Nephron (organoid): ENCODE data around the gene RNASE8.

ENCODE experiments used
- H3K27ac Mint-ChIP-seq, 3 experiments: 2 replicates each; pipeline ENCODE4 v1.8.0; 2020; ENCODE audit warnings: mixed read lengths in 3 of 3, mild to moderate bottlenecking in 2 of 3, moderate library complexity in 1 of 3
- H3K27me3 Mint-ChIP-seq: 2 replicates; pipeline ENCODE4 v1.8.0; 2021; ENCODE audit warnings: low read depth, mild to moderate bottlenecking, moderate library complexity, mixed read lengths
- H3K36me3 Mint-ChIP-seq: 2 replicates; pipeline ENCODE4 v1.8.0; 2020; ENCODE audit warnings: low read depth, mixed read lengths
- H3K4me1 Mint-ChIP-seq: 2 replicates; pipeline ENCODE4 v1.8.0; 2020; ENCODE audit warnings: mixed read lengths
- H3K4me3 Mint-ChIP-seq, 3 experiments: 2 replicates each; pipeline ENCODE4 v1.8.0; 2020; ENCODE audit warnings: mild to moderate bottlenecking in 3 of 3, mixed read lengths in 3 of 3, moderate library complexity in 2 of 3
- H3K9me3 Mint-ChIP-seq: 2 replicates; pipeline ENCODE4 v1.8.0; 2020; ENCODE audit warnings: mixed read lengths
- CTCF ChIP-seq, 3 experiments: fragments of 200-600 bp; sonication (generic); IDR thresholded peaks; one replicate each; pipeline ENCODE4 v1.5.0; 2021; ENCODE audit warnings: antibody characterized with exemption in 3 of 3; ENCODE audit not compliant: unreplicated experiment in 3 of 3

Gene RNASE8

DNA sequence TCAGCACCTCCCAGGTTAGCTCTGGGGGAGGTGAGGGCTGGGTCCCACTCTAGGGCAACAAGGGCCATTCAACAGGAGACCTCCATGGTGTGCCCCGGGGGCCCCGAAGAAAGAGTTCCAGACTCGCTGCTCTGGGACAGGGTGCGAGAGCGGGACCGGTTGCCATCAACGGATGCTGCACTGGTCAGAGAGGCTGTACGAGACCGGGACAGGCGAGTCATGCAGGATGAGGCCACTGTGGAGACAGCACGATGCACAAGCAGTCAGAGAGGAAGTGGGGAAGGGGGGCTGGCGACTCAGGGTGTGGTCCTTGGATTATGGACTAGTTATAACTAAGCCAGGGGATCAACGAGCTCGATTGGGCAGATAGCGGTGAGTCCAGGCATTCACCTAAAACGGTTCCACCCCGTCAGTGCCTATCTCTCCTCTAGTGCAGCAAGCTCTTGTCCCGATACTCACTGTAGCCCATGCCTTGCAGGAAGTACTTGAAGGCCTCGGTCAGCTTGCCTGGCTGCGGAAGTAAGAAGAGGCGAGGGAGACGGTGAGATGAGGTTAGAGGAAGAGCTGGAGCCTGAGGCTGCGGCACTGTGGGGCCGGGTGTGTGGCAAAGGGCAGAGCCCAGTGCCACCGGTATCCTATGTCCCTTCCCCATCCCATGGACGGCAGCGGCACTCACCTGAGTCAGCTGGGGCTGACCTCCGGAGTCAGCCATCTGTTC, 39.9 kb upstream of the RNASE8 start:
- peaks cover 45% of the 10 kb centered on the region for H3K36me3 Mint-ChIP-seq
- peaks cover 3% of the 10 kb centered on the region for H3K27me3 Mint-ChIP-seq

DNA sequence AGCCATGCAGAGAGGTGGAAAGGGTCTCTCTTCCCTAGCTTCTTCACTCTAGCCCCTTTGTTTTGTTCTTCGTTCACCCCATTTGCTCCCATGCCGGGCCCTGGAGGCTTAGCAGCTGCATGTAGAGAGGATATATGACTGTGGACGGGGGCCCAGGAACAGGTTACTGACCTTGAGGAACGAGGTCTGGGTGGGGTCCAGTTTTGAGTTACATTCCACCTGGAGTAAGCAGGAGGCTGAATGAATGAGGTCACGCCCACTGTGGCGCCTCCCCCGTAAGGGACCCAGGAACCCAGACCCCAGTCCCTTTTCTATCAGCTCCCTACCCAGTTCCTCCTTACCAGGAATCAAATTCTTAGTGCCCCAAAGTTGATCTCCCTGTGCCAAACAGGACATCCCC, 39.3 kb upstream of the RNASE8 start:
- Mint-ChIP-seq H3K27ac (no peak overlapping the region), H3K4me1 (peaks cover 25% of the 10 kb centered on the region), H3K4me3 (no peak overlapping the region), H3K36me3 (peaks cover 45% of the 10 kb centered on the region), H3K9me3 (no peaks in the 10 kb centered on the region), H3K27me3 (peaks cover 3% of the 10 kb centered on the region)
- TF ChIP-seq CTCF (IDR thresholded peaks at IDR 0.05; ENCODE audit: unreplicated experiment in 3 of 3) = no peak

More for the DNA sequence above, 39.9 kb upstream of the RNASE8 start:
- Mint-ChIP-seq H3K4me3 (no peak overlapping the region), H3K4me1 (peaks cover 21% of the 10 kb centered on the region), H3K9me3 (no peaks in the 10 kb centered on the region), H3K27ac (no peak overlapping the region)
- no peak for TF ChIP-seq CTCF (IDR thresholded peaks at IDR 0.05; ENCODE audit: unreplicated experiment in 3 of 3)

DNA sequence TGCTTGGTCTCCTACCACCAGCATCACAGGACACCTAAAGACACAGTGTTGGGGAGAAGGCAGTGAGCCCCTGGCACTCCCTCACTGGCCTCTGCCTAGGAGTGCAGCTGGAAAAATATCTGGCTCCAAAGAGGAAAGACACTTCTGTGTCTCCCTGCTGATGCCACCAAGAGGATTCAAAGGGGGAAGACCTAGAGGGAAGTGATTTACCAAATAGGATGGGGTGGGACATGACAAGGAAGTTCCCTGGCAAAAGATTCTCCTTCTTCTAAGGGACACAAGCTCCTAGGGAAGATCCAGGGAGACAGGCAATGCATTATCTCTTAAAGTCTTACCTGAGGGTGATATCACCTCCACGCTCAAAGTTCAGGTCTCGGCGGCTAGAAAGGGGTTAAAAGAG, 38.8 kb upstream of the RNASE8 start:
- no peak overlapping the region for H3K27ac Mint-ChIP-seq
- H3K9me3 Mint-ChIP-seq = no peaks in the 10 kb centered on the region
- TF ChIP-seq CTCF (IDR thresholded peaks at IDR 0.05; ENCODE audit: unreplicated experiment in 3 of 3) = no peak
- no peak overlapping the region for H3K4me3 Mint-ChIP-seq
- H3K36me3 Mint-ChIP-seq = peaks cover 45% of the 10 kb centered on the region
- H3K4me1 Mint-ChIP-seq = peaks cover 30% of the 10 kb centered on the region
- H3K27me3 Mint-ChIP-seq = peaks cover 3% of the 10 kb centered on the region

- Mint-ChIP-seq H3K27ac (no peak overlapping the region), H3K4me1 (peaks cover 35% of the 10 kb centered on the region), H3K27me3 (peaks cover 3% of the 10 kb centered on the region), H3K4me3 (no peak overlapping the region), H3K36me3 (peaks cover 45% of the 10 kb centered on the region), H3K9me3 (no peaks in the 10 kb centered on the region)
- TF ChIP-seq CTCF (IDR thresholded peaks at IDR 0.05; ENCODE audit: unreplicated experiment in 3 of 3) = no peak
Measured at GRCh38 chr14:21019366-21019765, 38.3 kb upstream of the RNASE8 start.

GRCh38 chr14:21020977-21021545, 36.6 kb upstream of the RNASE8 start:
- Mint-ChIP-seq H3K9me3 (no peaks in the 10 kb centered on the region), H3K36me3 (peaks cover 45% of the 10 kb centered on the region), H3K27ac (no peak overlapping the region), H3K27me3 (peaks cover 3% of the 10 kb centered on the region), H3K4me3 (peak overlapping the region in 2 of 3 experiments; percentile 21 to 60), H3K4me1 (peaks cover 26% of the 10 kb centered on the region)
- TF ChIP-seq CTCF (IDR thresholded peaks at IDR 0.05; ENCODE audit: unreplicated experiment in 3 of 3) = no peak

DNA sequence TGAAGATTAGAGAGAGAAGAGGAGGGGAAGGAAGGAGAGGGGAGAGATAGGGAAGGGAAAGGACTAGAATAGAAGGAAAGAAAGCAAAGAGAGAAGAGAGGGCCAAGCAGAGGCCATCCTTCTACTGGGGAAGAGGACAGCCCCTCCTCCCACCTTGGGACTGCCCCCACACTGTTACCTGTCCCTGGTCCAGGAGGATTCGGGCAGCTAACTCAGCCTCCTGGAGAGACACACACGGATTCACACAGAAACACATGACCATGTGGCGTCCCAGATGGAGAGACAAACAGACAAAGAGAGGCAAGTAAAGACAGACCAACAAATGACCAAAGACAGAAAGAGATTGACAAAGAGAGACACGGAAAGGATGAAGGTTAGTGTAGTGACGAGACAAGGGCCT, 34.9 kb upstream of the RNASE8 start:
- H3K4me3 Mint-ChIP-seq = peak overlapping the region; percentile 80 to 94 (median 93)
- TF ChIP-seq CTCF (IDR thresholded peaks at IDR 0.05; ENCODE audit: unreplicated experiment in 3 of 3) = no peak
- peaks cover 38% of the 10 kb centered on the region for H3K4me1 Mint-ChIP-seq
- H3K27me3 Mint-ChIP-seq = peaks cover 3% of the 10 kb centered on the region
- peaks cover 34% of the 10 kb centered on the region for H3K36me3 Mint-ChIP-seq
- H3K27ac Mint-ChIP-seq = peak overlapping the region in 2 of 3 experiments; percentile 12 to 61
- H3K9me3 Mint-ChIP-seq = no peaks in the 10 kb centered on the region
